Stimulated activated naive CD4-positive, alpha-beta T cell treated with Interleukin-2 at 50 U/mL for 16 hours (primary cell): Measurements from ENCODE around the gene OBP2B.
"Not testable (repeated sequence)": the region's sequence is repeated elsewhere in the genome, so short reads cannot be mapped to it uniquely, and the experiment has no call there.

ENCODE experiments used
- DNase-seq: peaks from one replicate; lab custom pipeline; 2025; lab: John Stamatoyannopoulos, UW

The OBP2B gene

DNA sequence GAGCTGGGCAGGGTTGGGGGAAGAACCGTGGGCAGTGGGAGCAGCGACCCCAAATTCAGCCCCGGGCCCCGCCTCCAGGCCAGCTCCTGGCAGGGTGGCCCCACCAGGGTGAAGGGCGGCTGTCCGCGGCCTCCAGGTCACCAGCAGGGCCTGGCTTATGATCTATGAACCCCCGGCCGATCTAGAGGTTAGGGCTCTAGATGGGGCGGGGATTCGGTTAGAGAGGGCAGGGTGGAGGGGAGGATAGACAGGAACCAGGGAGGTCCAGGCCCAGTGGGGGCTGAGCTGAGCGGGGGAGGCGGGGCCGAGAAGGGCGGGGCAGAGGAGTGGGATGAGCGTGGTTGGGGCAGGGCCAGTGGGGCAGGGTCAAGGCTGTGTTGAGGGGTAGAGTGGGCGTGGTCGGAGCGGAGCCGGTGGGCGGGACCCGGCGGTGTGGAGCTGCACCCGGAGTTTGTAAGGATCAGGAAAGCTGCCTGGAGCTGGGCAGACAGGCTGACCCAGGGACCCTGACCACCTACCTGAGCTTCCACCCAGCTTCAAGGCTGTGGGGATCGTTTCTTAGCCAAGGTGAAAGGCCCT is 29.3 kb upstream of the OBP2B start:
- no peak for DNase-seq

DNA sequence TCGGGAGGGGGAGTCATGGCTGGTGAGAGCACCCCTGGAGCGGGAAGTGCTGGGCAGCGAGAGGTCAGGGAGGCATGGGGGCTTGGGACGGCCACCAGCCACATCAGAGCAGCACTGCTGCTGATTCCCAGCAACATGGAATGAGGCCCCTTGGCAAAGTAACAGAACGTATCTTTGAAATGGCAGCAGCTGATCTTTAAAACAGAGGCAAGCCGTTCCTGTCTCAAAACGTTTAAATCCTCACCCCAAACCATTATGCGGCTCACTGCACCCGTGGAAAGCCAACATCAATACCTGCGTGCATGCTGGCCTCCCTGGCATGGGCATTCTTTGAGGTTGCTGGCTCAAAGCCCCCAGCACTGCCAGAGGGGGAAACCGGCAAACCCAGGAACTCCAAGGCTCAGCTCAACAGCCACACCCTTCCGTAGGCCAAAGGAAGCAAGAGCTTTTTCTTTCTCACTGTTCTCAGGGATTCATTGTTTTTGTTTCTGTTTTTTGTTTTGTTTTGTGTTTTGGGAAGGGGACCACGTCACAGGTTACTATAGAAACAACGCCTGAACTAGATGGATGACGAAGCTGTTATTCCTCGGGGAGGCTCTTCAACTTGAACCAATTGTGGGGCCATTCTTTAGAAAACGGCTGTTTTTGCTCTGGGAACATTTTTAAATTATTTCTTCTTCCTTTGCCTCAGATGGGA is 28.1 kb upstream of the OBP2B start:
- no peak for DNase-seq

GRCh38 chr9:133236291-133237034 is 27.4 kb upstream of the OBP2B start:
- DNase-seq, result not testable (repeated sequence)

- DNase-seq, result no peak
These were observed 26.6 kb upstream of the OBP2B start for GRCh38 chr9:133235549-133236222.

DNA sequence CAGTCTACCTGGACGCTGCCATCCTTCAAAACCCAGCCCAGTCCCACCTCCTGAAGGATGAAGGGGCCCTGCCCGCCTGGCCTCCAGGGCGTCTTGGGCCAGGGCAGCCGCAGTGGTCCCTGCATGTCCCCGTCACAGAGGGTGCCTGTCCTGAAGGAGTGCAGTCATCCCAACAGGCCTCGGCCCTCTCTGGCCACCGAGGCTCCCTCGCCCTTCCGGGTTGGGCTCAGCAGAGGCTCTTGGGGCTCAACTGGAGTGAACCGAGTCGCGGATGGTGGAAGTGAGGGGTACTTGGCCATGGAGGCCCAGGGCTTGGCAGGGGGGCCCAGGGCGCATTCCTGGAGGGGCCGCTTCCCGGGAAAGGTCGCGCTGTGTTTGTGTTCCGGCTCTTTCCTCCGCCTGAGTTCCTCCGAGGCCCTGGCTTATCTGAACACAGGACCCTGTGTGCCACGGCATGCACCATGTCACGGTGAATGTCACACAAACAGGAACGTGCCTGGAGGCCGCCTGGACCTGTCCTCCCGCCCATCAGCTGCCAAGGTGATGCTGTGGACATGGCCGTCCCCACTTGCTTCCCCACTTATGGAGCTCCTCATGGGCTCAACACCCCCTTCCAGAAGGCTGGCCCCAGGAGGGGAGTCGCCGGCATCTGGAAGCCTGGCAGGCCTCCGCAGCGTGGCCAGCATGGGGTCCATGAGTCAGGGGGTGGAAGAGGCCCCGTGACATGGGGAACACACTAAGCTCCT is 25.7 kb upstream of the OBP2B start:
- no peak for DNase-seq

- DNase-seq, result no peak
These were observed 24.8 kb upstream of the OBP2B start for GRCh38 chr9:133233681-133234432.

- not testable (repeated sequence) for DNase-seq
These were observed 23.0 kb upstream of the OBP2B start for GRCh38 chr9:133231934-133232568.

DNA sequence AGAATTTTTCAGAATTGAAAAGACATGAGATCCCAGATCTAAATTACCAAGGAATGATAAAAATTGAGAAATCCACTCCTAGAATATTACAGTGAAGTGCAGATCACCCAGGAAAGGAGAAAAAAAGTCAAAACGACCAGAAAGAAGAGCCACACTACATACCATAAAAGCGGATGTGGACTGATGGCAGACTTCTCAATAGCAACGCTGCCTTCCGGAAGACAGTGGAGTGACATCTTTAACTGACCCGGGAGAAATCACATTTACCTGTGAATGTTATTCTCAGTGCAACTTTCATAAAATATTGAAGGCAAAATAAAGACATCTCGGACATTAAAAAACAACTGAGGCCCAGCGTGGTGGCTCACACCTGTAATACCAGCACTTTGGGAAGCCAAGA is 21.5 kb upstream of the OBP2B start:
- DNase-seq, result not testable (repeated sequence)

DNA sequence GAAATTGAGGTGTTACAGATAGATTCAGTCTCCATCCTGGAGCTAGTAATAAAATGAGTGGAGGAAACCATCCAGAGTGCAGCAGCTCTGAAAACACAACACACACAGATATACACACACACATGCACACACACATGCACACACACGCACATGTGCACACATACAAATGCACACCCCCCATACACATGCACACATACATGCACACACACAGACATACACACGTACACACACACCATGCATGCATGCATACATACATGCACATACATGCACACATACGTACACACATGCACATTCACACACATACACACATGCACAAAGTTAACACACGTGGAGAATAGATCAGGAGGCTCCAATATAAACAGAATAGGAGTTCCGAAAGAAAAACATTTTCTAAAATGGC is 21.0 kb upstream of the OBP2B start:
- DNase-seq, result no peak

GRCh38 chr9:133228474-133229193 is 19.6 kb upstream of the OBP2B start:
- DNase-seq, result not testable (repeated sequence)

GRCh38 chr9:133227996-133228395 is 18.9 kb upstream of the OBP2B start:
- not testable (repeated sequence) for DNase-seq

DNA sequence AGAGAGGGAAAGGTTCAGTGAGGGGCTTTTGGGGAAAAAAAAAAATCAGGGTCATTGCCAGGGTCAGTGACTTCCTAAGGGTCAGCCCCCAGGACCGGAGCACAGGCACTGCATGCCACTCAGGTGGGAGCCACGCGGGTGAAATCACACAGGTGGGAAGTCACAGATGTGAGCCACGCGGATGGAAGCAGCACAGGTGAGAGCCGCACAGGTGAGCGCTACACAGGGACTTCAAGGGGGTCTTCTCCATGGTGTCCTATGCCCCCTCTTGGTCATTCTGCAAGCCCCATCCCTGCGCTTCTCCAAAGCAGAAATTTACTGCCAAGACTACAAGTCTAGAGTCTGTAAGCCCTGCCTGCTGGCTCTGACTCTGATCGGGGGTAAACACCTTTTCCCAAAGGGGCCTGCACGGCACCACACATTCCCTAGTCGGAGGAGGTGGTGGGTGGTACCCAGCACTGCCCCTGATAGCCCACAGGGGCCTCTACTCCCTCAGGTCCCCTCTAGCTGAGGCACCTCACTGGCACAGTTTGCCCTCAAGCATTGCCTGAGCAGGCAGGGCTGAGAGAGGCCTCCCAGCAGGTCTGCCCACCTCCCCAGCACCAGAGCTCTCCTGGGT is 18.3 kb upstream of the OBP2B start:
- DNase-seq, result no peak

GRCh38 chr9:133226219-133227171 is 17.4 kb upstream of the OBP2B start:
- DNase-seq, result no peak

GRCh38 chr9:133225171-133226011 is 16.3 kb upstream of the OBP2B start:
- DNase-seq, result no peak

DNA sequence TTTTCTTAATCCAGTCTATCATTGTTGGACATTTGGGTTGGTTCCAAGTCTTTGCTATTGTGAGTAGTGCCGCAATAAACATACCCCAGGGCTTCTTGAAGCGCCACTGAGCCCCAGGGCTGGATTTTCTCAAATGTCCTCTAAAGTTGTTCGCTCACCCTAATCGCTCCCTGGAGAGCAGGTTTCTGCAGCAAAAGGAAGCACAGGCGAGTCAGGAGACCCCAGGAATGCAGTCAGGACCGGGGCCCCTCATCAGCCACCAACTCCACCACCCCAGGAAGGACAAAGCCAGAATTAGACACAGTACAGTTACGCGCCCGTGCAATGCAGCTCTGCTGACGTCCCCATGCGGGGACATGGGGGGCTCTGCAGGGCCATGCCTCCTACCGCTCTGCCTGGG is 15.7 kb upstream of the OBP2B start:
- DNase-seq, result no peak

- not testable (repeated sequence) for DNase-seq
These were observed 14.2 kb upstream of the OBP2B start for GRCh38 chr9:133223159-133223756.

DNA sequence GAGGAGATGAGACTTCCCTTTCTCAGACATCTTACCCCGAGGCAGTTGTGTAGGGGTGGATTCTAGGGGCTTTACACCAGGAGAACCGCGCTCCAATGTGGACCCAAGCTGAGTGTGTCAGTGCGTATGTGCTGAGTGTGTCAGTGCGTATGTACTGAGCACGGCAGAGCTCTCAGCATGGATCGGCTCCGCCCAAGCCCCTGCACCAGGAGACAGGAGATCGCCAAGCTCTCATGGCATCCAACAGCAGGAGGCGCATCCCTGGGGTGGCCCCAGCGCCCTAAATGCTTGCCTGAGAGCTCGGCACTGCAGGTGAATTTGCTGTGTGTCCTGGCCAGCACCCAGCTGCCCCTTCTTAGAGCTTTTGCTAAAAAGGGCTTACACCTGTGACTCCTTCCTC is 12.9 kb upstream of the OBP2B start:
- not testable (repeated sequence) for DNase-seq
